ENCODE results near the gene STBD1.

GRCh38 chr4:76357981-76358380 is 51.4 kb downstream of the STBD1 start:
- TF ChIP-seq POLR2A (IDR thresholded peaks at IDR 0.05; ENCODE audit: extremely low read depth, insufficient read length) (no peak), CTCF (IDR thresholded peaks at IDR 0.05; ENCODE audit: low read depth, low read length) (no peak)

Measured in NB4 (cell line).